HG03175 (cell line): ENCODE results near the gene TNS3.

Experiments used
- ATAC-seq: cut with Tn5 transposase; IDR thresholded peaks from one replicate; pipeline ENCODE4 v1.9.1; 2021; ENCODE audit warnings: mild to moderate bottlenecking, moderate library complexity; ENCODE audit not compliant: unreplicated experiment

The TNS3 gene

DNA sequence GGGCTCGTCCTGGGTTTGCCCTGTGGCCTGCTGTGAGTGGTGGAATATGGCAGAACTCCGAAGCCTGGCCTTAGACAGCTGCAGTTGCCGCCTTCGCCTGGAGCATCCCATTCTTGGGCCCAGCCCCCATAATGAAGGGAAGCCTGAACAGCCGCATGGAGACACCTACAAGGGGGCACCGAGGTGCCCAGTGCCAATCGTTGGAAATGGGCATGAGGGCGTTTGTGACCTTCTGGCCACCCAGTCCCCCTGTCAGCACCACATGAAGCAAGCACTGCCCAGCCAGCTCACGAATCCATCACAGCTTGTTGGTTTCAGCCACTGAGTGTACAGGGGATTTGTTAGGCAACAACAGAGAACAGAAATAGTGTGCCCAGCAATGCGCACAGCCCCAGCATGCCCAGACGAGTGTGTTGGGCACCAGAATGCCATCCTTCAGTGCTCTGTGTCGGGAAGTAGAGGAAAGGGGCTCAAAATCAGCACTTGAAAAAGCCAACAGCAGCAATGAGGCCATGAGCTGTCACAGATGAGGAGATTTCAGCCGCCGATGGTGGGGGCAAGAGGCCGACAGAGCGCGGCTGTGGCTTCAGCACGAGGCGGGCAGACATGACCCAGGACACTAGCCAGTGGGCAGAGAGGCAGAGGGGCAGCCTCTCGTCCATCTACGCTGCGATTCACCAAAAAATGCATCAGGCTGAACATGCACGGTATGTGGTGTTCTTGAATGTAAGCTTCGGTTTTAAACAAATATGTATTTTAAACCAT lies 91.2 kb downstream of the TNS3 start:
- ATAC-seq, result no peak

DNA sequence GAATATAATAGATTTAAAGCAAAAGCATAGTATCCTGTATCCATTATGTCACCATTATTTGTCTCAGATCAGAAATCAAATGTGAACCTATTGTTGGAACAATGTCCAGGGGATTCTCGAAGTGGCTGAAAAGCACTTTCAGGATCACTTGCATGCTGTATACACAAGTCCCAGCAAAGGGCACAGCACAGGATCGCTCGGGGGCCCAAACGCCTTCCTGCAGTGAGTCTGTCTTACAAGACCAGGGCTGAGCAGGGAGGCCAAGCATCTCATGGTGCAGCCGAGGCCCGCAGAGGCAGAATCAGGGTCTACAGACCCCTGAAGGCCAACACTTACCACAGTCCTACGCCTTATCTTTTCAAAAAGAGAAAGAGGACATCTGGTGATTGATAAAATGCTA lies 92.3 kb downstream of the TNS3 start:
- ATAC-seq, result no peak

DNA sequence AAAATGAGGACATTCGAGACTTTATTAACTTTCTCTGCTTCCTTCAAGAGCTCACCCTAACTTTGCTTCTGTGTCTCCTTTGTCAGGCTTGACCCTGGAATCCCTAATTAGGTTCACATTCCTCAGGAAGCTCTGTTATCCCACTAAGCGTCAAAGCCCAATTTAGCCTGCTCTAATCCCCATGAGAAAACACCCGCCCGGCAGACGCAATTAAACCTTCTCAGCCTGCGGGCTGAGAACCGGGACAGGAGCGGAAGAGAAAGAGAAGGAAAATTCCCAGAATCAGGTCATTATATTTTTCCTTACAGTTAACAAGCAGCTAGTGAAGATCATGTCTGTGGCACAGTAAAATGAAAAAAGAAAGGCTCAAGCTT lies 93.0 kb downstream of the TNS3 start:
- no peak for ATAC-seq

DNA sequence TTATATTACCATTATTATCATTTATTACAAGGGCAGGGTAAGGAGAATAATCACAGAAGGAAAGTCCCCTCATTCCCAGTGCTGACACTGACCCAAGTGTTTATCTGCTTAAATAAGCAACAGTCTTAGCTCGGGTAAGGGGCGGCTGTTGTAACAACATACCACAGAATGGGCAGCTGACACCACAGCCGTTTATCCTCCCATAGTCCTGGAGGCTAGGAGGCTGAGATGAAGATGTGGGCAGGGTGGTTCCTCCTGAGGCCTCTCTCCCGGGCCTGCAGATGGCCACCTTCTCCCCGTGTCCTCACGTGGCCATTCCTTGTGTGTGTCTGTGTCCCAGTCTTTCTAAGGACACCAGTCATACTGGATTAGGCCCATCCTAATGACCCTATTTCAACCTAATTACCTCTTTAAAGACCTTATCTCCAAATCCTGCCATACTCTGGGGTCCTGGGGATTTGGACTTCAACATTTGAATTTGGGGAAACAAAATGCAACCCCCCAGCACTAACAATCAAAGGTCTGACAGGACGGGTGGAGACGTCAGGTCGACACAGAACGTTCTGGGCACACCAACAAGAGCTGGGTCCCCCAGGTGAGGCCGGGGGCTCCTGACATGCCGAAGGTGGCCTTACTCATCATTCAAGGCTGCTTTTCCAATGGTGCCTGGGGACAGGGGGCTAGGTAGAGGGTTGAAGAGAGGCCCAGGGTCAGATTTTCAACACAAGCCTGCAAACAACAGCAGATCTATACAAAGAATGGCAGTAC lies 93.5 kb downstream of the TNS3 start:
- ATAC-seq, result no peak

DNA sequence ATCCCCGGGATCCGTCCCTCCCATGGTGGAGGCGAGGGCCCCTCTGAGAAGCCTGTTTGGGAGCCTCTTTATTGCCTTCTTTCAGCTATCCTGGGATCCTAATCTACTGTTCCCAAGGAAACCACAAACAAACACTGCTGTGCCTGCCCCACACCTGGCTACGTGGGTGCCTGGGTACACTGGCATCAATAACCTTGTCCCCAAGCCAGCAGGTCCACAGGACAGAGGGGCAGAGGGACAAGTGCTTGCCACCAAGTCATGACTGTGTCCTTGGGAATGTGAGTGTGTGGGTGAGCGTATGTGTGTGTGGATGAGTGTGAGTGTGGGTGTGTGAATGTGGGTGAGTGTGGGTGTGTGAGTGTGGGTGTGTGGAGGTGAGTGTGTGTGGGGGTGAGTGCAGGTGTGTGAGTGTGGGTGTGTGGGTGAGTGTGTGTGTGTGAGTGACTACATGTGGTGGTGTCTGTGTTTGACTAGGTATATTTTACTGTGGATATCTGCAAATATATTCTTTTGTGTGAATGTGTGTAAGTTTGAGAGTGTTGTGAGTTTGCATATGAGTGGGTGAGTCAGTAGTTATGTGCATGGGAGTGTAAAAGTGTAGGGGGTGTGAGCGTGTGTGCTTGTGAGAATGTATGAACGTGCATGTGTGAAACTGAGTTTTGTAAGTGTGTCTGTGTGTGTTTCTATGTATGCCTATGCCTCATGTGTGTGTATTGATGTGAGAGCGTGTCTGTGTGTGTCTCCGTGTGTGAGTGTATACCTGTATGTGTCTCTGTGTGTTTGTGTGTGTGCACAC lies 96.1 kb downstream of the TNS3 start:
- ATAC-seq, result no peak

DNA sequence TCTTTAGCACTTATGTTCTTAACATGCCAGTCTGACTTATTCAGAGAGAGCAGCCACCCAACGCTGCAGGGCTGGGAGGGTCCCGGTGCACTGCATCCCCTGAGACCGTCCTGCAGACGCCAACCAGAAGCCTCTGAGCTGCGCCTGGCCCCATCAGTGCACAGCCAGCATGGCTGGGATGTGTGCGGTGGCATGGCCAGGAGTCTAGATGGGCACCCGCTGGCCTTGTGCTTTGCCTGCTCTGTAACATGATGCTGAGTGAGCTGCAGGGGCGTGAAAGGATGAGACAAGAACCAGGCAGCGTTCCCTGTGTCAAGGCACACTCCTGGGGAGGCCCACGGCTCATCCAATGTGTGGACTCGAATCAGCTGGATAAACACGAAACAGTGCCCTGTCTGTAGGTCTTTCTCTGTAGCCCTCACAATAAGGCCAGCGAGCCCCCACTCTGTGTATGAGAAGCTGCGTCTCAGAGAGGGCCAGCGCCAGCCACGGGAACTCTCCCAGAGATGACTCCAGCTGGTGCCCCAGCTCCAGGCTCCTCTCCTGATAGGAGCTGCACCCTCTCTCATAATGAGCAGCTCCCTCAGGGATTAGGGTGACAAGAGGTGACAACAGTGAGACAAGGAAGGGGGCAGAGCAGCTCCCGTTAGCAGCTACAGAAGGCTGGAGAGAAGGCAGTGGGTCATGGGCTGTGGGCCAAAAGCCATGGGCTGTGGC lies 96.8 kb downstream of the TNS3 start:
- no peak for ATAC-seq

DNA sequence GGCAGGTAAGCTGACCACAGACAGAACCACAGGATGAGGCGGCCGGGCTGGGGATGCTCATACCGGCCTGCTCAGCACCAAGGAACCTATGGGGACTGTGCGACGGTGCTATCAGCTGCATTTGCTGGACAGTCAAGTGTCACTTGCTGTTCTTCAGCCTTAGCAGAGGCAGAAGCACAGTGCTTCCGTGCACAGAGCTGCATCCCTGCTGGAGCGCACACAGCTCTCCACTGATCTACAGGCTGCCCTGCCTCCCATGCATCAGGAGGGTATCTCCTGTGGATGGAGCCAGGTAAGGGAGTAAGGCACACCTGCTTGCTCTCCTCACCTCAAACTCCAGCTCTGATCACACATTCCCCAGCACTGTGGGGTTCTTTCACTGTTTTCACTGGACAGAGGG lies 97.5 kb downstream of the TNS3 start:
- no peak for ATAC-seq

DNA sequence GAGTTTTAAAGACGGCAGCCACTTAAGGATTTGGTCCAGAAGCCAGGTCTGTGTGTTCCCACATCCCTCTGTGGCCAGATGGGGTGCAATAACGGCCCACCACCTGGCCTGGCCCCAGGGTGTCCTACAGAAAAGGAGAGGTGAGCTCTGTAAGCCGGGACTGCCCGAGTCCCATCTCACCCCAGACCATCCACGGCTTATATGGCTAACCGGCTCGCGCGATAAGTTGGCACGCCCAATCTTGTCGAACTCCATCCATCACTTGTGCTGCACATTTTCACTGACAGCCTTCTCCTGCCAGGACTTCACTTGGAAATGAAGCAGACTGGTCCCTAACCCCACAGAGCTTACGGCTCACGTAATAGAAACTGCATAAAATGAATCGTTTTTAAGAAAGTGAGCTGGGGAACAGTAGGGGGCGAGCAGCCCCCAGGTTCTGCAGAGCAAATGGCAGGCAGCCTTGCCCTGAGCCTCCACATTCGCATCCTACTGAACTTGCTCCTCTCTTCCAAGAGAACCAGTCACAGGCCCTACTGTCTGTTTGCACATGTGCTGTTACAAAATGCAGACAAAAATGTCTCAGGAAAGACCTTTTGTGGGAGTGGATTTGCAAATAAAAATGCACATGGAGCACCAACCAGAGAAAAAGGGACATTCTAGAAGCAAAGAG lies 98.2 kb downstream of the TNS3 start:
- ATAC-seq, result no peak

GRCh38 chr7:47482013-47482875 lies 99.7 kb downstream of the TNS3 start:
- peak; percentile 26 for ATAC-seq

DNA sequence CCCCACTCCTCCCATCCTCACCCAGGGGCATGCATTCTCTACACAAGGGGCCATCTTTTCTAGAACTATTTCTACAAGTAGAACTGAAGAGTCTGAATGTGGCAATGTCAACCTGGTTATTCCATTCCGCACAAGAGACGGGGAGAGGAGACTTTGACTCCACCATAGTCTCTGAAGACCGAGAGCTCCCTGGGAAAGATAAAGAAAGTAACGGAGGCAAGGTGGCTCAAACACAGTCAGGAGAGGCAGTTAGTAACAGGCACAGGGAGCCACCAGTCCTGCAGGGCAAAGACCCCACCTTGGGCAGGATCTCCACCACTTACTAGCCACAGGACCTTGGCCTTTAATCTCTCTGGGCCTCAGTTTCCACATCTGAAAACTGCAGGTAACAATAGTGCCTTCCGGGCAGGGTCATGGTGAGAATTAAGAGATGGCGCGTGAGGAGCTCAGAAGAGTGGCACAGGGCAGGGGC lies 100.3 kb downstream of the TNS3 start:
- ATAC-seq, result no peak

GRCh38 chr7:47480576-47481538 lies 101.1 kb downstream of the TNS3 start:
- peak; percentile 53 for ATAC-seq

DNA sequence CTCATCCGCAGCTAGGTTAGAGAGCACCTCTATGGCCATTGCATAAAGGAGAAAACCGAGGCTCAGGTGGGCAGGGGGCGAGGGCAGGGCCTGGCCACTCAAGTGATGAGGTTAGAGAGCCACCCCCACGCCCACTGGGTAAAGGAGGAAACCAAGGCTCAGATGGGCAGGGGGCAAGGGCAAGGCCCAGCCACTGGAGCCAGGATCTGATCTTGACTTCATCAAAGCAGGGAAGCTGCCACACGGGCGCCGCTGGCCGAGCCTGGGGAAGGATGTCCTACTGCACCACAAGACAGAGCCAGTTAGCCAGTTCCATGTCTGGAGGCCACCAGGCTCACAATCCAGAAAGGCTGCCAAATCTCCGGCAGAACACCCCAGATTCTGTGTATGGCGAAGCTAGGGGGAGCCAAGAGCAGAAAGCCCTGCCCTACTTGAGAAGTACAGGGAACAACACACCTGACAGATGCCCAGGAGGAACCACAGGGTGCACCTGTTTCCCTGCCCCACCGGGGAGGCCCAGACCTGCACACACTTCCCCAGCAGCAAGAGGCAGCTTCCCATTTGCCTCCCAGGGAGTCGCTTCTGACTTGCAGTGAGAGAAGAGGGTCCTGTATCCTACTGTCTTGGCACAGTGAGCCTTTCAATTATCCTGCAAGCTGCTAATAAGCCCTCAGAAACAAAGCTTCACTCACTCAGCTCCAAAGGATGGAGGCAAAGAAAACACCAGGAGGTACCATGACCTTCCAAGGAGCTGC lies 101.9 kb downstream of the TNS3 start:
- no peak for ATAC-seq

DNA sequence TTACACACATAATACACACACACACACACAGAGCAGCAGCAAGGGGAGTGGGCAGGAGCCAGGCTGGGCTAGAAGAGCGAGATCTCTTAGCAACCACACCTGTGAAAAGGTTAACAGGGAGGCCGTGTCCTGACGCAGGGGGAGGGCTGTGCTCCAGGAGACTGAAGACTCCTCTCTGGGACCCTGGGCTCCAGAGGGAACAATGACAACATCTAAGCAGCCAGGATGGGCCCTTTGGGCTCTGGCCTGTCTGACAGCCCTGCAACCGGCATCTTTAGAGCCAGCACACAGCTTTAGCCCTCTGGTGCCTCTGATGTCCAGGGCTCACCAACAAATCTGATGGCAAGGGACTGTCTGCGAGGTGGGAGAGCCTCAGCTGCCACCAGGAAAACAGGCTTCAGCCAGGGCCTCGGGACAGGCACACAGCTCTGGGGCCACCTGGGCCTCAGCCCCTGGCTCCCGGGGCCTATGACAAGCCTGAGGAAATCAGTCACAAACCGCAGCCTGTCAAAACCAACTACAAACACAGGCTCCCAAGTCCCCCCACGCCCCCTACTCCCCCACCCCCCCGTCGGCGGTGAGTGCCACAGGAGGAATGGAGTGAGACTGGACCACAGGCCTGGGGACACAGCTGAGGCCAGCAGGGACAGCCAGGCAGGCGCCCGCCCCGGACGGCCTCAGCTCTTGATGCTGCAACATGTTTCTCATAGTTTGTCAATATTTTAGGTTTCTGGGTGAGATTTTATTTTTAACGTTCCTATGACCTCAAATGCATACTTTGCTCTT lies 102.8 kb downstream of the TNS3 start:
- no peak for ATAC-seq

- no peak for ATAC-seq
These were observed 103.9 kb downstream of the TNS3 start for GRCh38 chr7:47478017-47478344.

DNA sequence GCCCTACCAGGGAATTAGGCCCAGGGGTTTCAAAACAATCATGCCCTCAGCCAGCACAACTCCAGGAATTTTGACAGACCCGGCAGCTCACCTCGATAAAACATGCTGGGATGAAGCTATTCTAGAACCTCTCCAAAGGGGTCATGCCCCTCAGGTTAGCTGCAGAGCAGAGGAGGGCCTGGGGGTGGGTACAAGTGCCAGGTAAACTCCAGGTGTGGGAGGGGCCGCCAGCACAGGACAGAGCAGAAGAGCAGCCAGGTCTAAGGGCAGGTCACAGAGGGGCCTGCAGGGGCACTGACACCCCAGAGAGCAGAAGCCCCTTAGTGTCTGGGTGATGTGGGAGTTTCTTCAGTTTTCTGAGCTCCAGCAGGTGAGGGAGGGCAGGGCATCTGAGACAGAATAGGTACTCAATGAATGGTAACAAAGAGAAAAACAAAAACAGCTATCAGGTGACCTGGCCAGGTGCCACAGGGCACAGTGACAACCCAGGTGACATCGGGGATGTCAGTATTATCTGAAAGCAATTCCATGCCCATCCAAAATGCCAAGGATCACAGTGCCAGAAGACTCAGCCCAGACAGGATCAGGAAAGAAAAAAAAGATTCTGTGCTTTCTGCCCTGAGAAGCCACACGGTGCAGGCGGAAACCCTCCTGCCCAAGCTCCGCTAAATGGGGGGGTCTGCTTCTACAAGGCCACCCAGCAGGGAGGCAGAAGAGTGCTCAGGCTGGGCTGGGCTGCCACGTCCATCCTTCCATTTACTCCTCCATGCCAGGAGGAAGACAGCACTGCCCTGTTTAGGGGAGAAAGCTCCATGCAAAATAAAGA lies 104.5 kb downstream of the TNS3 start:
- no peak for ATAC-seq

GRCh38 chr7:47475880-47476227 lies 106.1 kb downstream of the TNS3 start:
- ATAC-seq, result no peak
